A549 (cell line): ENCODE data around the gene TMEFF2. TPM values are rescaled to one million over a fixed set of nuclear protein-coding genes. Genes with fewer than 3 reads are reported as not detected.

ENCODE experiments used
- ATAC-seq, 2 experiments: fragments of 200-7000 bp in 1 of 2; fragments of >200 bp in 1 of 2; cut with Nextera tagmentation in 1 of 2; cut with Tn5 transposase in 1 of 2; 3 replicates each; pipeline versions ENCODE4 v1.8.0 to v1.9.1; 2018 to 2020; ENCODE audit warnings: mild to moderate bottlenecking in 1 of 2, moderate library complexity in 1 of 2
- CTCF ChIA-PET: fragments of 300-600 bp; sonication (Branson Sonifier 250); formaldehyde crosslinking; extraction: SDS; loops from one replicate; lab custom pipeline; 2021; ENCODE audit warnings: antibody characterized with exemption, inconsistent platforms; lab: Yijun Ruan, JAX
- POLR2A ChIA-PET: fragments of 350-600 bp; formaldehyde crosslinking; extraction: SDS; loops from one replicate; lab custom pipeline; 2021; ENCODE audit warnings: antibody characterized with exemption, inconsistent platforms; lab: Yijun Ruan, JAX
- DNase-seq, 2 experiments: peaks; one replicate each; pipeline versions ENCODE4 v3.0.0 to v3.0.0-alpha.2; 2011 to 2016; ENCODE audit warnings: low read depth in 1 of 2, low spot score in 1 of 2
- FAIRE-seq: peaks from 2 replicates; lab custom pipeline; 2011; peaks lifted over from hg19 to GRCh38; lab: Jason Lieb, UNC
- H3K27ac ChIP-seq, 2 experiments: fragments of >200 bp; sonication (Bioruptor Twin); formaldehyde crosslinking; 3 replicates each; pipeline ENCODE4 v1.5.1; 2016 to 2017
- H3K4me1 ChIP-seq: fragments of >200 bp; sonication (Bioruptor Twin); formaldehyde crosslinking; 3 replicates; pipeline ENCODE4 v1.6.1; 2016
- H3K4me2 ChIP-seq: fragments of >200 bp; sonication (Bioruptor Twin); formaldehyde crosslinking; 3 replicates; pipeline ENCODE4 v1.6.1; 2016
- H3K4me3 ChIP-seq: fragments of >200 bp; sonication (Bioruptor Twin); formaldehyde crosslinking; 3 replicates; pipeline ENCODE4 v1.5.1; 2016
- H3K9me3 ChIP-seq: fragments of >200 bp; sonication (Bioruptor Twin); formaldehyde crosslinking; 3 replicates; pipeline ENCODE4 v1.6.1; 2016
- BHLHE40 ChIP-seq: IDR thresholded peaks from 2 replicates; pipeline ENCODE4 v1.6.1; 2012; ENCODE audit warnings: low read depth, low read length, inconsistent platforms
- CBX2 ChIP-seq: fragments of 200-600 bp; sonication (generic); IDR thresholded peaks from 2 replicates; pipeline ENCODE4 v1.6.1; 2016; ENCODE audit warnings: low read depth, mild to moderate bottlenecking, borderline replicate concordance
- CEBPB ChIP-seq, 2 experiments: fragments of >200 bp in 1 of 2; sonication (Bioruptor Twin) in 1 of 2; formaldehyde crosslinking in 1 of 2; IDR thresholded peaks; 2 replicates each; pipeline ENCODE4 v1.6.1; 2012 to 2016
- CHD4 ChIP-seq: fragments of 200-600 bp; sonication (generic); IDR thresholded peaks from 2 replicates; pipeline ENCODE4 v1.6.1; 2016; ENCODE audit warnings: antibody characterized with exemption, mild to moderate bottlenecking, borderline replicate concordance
- EP300 ChIP-seq, 2 experiments: fragments of >200 bp; sonication (Bioruptor Twin); formaldehyde crosslinking; IDR thresholded peaks; 2 replicates in 1 of 2; 3 replicates in 1 of 2; pipeline ENCODE4 v1.6.1; 2016 to 2017
- FOSB ChIP-seq: fragments of 250-450 bp; sonication (Bioruptor Pico); IDR thresholded peaks from 2 replicates; pipeline ENCODE4 v1.5.0; 2020; ENCODE audit warnings: mild to moderate bottlenecking, moderate library complexity
- HEYL ChIP-seq: fragments of 250-450 bp; sonication (Bioruptor Pico); IDR thresholded peaks from 2 replicates; pipeline ENCODE4 v1.8.0; 2021; ENCODE audit warnings: mild to moderate bottlenecking, moderate library complexity
- HOXB13 ChIP-seq: fragments of 250-450 bp; sonication (Bioruptor Pico); IDR thresholded peaks from 2 replicates; pipeline ENCODE4 v1.5.0; 2020; ENCODE audit warnings: low read depth, mild to moderate bottlenecking, moderate library complexity
- KDM5A ChIP-seq: fragments of 200-600 bp; sonication (generic); IDR thresholded peaks from 2 replicates; pipeline ENCODE4 v1.6.1; 2016; ENCODE audit warnings: antibody characterized with exemption, mild to moderate bottlenecking
- PHF8 ChIP-seq: fragments of 200-600 bp; sonication (generic); IDR thresholded peaks from 2 replicates; pipeline ENCODE4 v1.6.1; 2016; ENCODE audit warnings: low read depth, mild to moderate bottlenecking, antibody characterized with exemption, moderate library complexity, borderline replicate concordance
- RCOR1 ChIP-seq: fragments of 150-350 bp; IDR thresholded peaks from 2 replicates; pipeline ENCODE4 v1.6.1; 2014; ENCODE audit warnings: antibody characterized with exemption, low read length, low read depth
- RFX5 ChIP-seq: fragments of 450-650 bp; IDR thresholded peaks from 2 replicates; pipeline ENCODE4 v1.7.1; 2014; ENCODE audit warnings: antibody characterized with exemption, mild to moderate bottlenecking, moderate library complexity
- RNF2 ChIP-seq: fragments of 200-600 bp; sonication (generic); IDR thresholded peaks from 2 replicates; pipeline ENCODE4 v1.6.1; 2016; ENCODE audit warnings: low read depth, mild to moderate bottlenecking, antibody characterized with exemption, moderate library complexity, borderline replicate concordance
- TP53 ChIP-seq: fragments of 250-450 bp; sonication (Bioruptor Pico); IDR thresholded peaks from 2 replicates; pipeline ENCODE4 v1.5.0; 2021; ENCODE audit warnings: mild to moderate bottlenecking, moderate library complexity
- ZC3H11A ChIP-seq: fragments of 450-650 bp; IDR thresholded peaks from 2 replicates; pipeline ENCODE4 v1.6.1; 2014; ENCODE audit warnings: antibody characterized with exemption, mild to moderate bottlenecking
- ZNF302 ChIP-seq: fragments of 250-450 bp; sonication (Bioruptor Pico); IDR thresholded peaks from 2 replicates; pipeline ENCODE4 v1.9.0; 2021; ENCODE audit warnings: inconsistent platforms, mild to moderate bottlenecking, moderate library complexity
- WGBS: methylation state at CpG from one replicate; pipeline ENCODE4 v1.1.6; 2017; ENCODE audit errors: missing lambda C conversion rate; 5-methylcytosine and 5-hydroxymethylcytosine counted together
- polyA plus RNA-seq, 4 experiments: library from polyadenylated mRNA; depleted of rRNA in 3 of 4; stranded (reverse); fragments of >200 nt; fragmentation: RNase III in 1 of 4; extraction: RNeasy Plus Mini Kit Qiagen cat#74134 plus additional on column Dnase treatment in 1 of 4; gene quantifications; 2 replicates in 3 of 4; 3 replicates in 1 of 4; pipeline ENCODE4 v1.2.3, GENCODE V29; 2011 to 2017
- TF ChIP-seq, protein P1 (sequence below): fragments of 250-450 bp; sonication (Bioruptor Pico); IDR thresholded peaks from 2 replicates; pipeline ENCODE4 v1.5.0; 2020; ENCODE audit warnings: low read depth, mild to moderate bottlenecking, moderate library complexity
- TF ChIP-seq, protein P2 (sequence below): fragments of >200 bp; sonication (Bioruptor Twin); formaldehyde crosslinking; IDR thresholded peaks from 3 replicates; pipeline ENCODE4 v1.6.1; 2016
- TF ChIP-seq, protein P3 (sequence below): fragments of >200 bp; sonication (Bioruptor Twin); formaldehyde crosslinking; IDR thresholded peaks from 3 replicates; pipeline ENCODE4 v1.5.1; 2016
- TF ChIP-seq, protein P4 (sequence below): fragments of >200 bp; sonication (Bioruptor Twin); formaldehyde crosslinking; IDR thresholded peaks from 2 replicates; pipeline ENCODE4 v1.6.1; 2016
- TF ChIP-seq, protein P5 (sequence below): fragments of 250-450 bp; sonication (Bioruptor Pico); IDR thresholded peaks from 2 replicates; pipeline ENCODE4 v1.5.0; 2021; ENCODE audit warnings: mild to moderate bottlenecking, moderate library complexity, borderline replicate concordance
- TF ChIP-seq, protein P6 (sequence below): IDR thresholded peaks from 2 replicates; pipeline ENCODE4 v1.6.1; 2012

The TMEFF2 gene
- polyA plus RNA-seq, 2 of the 4 experiments (the other 2 are of a cell fraction) = 0.30 to 0.46 TPM

DNA sequence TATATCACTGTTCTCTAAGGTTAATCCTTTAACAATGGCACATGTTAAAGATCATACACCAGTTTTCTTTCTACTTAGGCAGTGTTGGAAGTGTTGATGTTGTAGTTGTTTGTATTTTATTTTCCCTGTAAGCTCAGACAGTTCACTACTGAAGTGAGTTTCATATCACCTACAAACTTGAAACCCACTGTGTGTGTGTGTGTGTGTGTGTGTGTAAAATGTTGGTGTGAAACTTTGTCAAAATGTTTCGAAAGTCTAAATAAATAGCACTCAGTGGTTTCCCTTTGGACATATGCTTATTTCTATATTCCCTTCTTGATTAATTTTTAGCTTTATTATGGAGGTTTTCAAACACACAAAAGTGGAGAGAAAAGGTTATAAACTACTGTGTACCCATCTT lies 268.1 kb downstream of the TMEFF2 start:
- no peak for FAIRE-seq
- H3K4me2 ChIP-seq = peak overlapping the region; percentile 44; the same call in 1 of the 3 replicates

DNA sequence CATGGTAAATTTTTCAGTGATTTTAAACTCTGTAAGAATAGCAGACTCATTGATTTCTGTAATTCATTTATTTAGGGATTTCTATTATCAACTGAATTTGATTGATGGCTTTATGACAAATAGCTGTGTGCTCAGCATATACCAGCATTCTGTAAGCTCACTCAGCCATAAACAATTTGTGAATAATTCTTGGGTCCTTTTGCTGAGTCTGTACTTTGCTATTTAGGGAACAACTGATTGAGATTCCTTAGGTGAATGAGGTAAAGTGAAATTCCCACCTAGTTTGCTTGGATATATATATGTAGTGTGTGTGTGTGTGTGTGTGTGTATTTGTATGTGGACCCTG lies 271.1 kb downstream of the TMEFF2 start:
- ChIA-PET CTCF (interaction anchor here (1.0 kb wide), 1 partner anchor 9 kb away, joined by 3 read pairs; no protein-coding TSS in a partner anchor), POLR2A (no interaction called here)
- DNase-seq (no peak), ATAC-seq (no peak), FAIRE-seq (no peak)
- Histone ChIP-seq H3K4me3 (no peak overlapping the region), H3K4me2 (no peak overlapping the region), H3K4me1 (peaks cover 20% of the 10 kb centered on the region), H3K9me3 (no peaks in the 10 kb centered on the region), H3K27ac (no peak overlapping the region)
- TF ChIP-seq BHLHE40 = no peak
- no peak for TF ChIP-seq FOSB
- TF ChIP-seq, protein P1, sequence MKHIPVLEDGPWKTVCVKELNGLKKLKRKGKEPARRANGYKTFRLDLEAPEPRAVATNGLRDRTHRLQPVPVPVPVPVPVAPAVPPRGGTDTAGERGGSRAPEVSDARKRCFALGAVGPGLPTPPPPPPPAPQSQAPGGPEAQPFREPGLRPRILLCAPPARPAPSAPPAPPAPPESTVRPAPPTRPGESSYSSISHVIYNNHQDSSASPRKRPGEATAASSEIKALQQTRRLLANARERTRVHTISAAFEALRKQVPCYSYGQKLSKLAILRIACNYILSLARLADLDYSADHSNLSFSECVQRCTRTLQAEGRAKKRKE (CRISPR knock-in tag) = no peak
- TF ChIP-seq EP300 (IDR thresholded peaks at IDR 0.05) = no peak
- no peak for TF ChIP-seq ZNF302 (CRISPR knock-in tag)
- TF ChIP-seq, protein P2, sequence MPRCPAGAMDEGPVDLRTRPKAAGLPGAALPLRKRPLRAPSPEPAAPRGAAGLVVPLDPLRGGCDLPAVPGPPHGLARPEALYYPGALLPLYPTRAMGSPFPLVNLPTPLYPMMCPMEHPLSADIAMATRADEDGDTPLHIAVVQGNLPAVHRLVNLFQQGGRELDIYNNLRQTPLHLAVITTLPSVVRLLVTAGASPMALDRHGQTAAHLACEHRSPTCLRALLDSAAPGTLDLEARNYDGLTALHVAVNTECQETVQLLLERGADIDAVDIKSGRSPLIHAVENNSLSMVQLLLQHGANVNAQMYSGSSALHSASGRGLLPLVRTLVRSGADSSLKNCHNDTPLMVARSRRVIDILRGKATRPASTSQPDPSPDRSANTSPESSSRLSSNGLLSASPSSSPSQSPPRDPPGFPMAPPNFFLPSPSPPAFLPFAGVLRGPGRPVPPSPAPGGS = no peak
- TF ChIP-seq RNF2 = no peak
- TF ChIP-seq CHD4 = no peak
- TF ChIP-seq TP53 (CRISPR knock-in tag) = no peak
- TF ChIP-seq, protein P3, sequence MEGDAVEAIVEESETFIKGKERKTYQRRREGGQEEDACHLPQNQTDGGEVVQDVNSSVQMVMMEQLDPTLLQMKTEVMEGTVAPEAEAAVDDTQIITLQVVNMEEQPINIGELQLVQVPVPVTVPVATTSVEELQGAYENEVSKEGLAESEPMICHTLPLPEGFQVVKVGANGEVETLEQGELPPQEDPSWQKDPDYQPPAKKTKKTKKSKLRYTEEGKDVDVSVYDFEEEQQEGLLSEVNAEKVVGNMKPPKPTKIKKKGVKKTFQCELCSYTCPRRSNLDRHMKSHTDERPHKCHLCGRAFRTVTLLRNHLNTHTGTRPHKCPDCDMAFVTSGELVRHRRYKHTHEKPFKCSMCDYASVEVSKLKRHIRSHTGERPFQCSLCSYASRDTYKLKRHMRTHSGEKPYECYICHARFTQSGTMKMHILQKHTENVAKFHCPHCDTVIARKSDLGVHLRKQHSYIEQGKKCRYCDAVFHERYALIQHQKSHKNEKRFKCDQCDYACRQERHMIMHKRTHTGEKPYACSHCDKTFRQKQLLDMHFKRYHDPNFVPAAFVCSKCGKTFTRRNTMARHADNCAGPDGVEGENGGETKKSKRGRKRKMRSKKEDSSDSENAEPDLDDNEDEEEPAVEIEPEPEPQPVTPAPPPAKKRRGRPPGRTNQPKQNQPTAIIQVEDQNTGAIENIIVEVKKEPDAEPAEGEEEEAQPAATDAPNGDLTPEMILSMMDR = no peak
- TF ChIP-seq, protein P4, sequence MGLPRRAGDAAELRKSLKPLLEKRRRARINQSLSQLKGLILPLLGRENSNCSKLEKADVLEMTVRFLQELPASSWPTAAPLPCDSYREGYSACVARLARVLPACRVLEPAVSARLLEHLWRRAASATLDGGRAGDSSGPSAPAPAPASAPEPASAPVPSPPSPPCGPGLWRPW = no peak
- TF ChIP-seq, protein P5, sequence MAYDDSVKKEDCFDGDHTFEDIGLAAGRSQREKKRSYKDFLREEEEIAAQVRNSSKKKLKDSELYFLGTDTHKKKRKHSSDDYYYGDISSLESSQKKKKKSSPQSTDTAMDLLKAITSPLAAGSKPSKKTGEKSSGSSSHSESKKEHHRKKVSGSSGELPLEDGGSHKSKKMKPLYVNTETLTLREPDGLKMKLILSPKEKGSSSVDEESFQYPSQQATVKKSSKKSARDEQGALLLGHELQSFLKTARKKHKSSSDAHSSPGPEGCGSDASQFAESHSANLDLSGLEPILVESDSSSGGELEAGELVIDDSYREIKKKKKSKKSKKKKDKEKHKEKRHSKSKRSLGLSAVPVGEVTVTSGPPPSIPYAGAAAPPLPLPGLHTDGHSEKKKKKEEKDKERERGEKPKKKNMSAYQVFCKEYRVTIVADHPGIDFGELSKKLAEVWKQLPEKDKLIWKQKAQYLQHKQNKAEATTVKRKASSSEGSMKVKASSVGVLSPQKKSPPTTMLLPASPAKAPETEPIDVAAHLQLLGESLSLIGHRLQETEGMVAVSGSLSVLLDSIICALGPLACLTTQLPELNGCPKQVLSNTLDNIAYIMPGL (CRISPR knock-in tag) = no peak

More for the DNA sequence above, 268.1 kb downstream of the TMEFF2 start:
- CTCF ChIA-PET = no interaction called here
- Histone ChIP-seq H3K9me3 (no peaks in the 10 kb centered on the region), H3K4me1 (peaks cover 24% of the 10 kb centered on the region), H3K4me3 (no peak overlapping the region), H3K27ac (no peak overlapping the region)
- WGBS = 97% methylated on average over 1 of the region's 1 CpG
- no peak for TF ChIP-seq HEYL (CRISPR knock-in tag)
- TF ChIP-seq, protein P4 = no peak
- TF ChIP-seq KDM5A = no peak
- TF ChIP-seq RFX5 = no peak
- no peak for TF ChIP-seq CEBPB (IDR thresholded peaks at IDR 0.05)
- no peak for TF ChIP-seq HOXB13 (CRISPR knock-in tag)
- TF ChIP-seq PHF8 = no peak
- TF ChIP-seq, protein P6, sequence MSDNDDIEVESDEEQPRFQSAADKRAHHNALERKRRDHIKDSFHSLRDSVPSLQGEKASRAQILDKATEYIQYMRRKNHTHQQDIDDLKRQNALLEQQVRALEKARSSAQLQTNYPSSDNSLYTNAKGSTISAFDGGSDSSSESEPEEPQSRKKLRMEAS = no peak
- TF ChIP-seq RNF2 = no peak
- TF ChIP-seq CBX2 = no peak
- no peak for TF ChIP-seq TP53 (CRISPR knock-in tag)
- no peak for TF ChIP-seq RCOR1
- TF ChIP-seq ZC3H11A = no peak
- POLR2A ChIA-PET = no interaction called here
- no peak for ATAC-seq
- DNase-seq = no peak
